HG03159 (cell line): ENCODE measurements around the gene SLC24A4.
A peak's percentile ranks its signal among the peaks of the same experiment; 100 is the strongest.
"Not testable (repeated sequence)": the region's sequence is repeated elsewhere in the genome, so short reads cannot be mapped to it uniquely, and the experiment has no call there.

ENCODE experiments used
- ATAC-seq: cut with Tn5 transposase; IDR thresholded peaks from one replicate; pipeline ENCODE4 v1.9.1; 2021; ENCODE audit warnings: mild to moderate bottlenecking, moderate library complexity; ENCODE audit not compliant: unreplicated experiment

The SLC24A4 gene

GRCh38 chr14:92400579-92401444 lies 77.8 kb downstream of the SLC24A4 start:
- peak; percentile 82 for ATAC-seq

GRCh38 chr14:92401561-92401960 lies 78.6 kb downstream of the SLC24A4 start:
- no peak for ATAC-seq

- not testable (repeated sequence) for ATAC-seq
Observed at GRCh38 chr14:92402500-92402899, 79.5 kb downstream of the SLC24A4 start.

GRCh38 chr14:92404018-92404417 lies 81.1 kb downstream of the SLC24A4 start:
- ATAC-seq, result no peak

GRCh38 chr14:92404421-92404820 lies 81.5 kb downstream of the SLC24A4 start:
- ATAC-seq, result no peak

GRCh38 chr14:92404938-92405337 lies 82.0 kb downstream of the SLC24A4 start:
- no peak for ATAC-seq

- no peak for ATAC-seq
Observed at GRCh38 chr14:92407410-92407809, 84.4 kb downstream of the SLC24A4 start.

GRCh38 chr14:92409043-92409442 lies 86.1 kb downstream of the SLC24A4 start:
- no peak for ATAC-seq

GRCh38 chr14:92411135-92411534 lies 88.2 kb downstream of the SLC24A4 start:
- no peak for ATAC-seq

GRCh38 chr14:92411941-92412340 lies 89.0 kb downstream of the SLC24A4 start:
- no peak for ATAC-seq

GRCh38 chr14:92412912-92413311 lies 89.9 kb downstream of the SLC24A4 start:
- ATAC-seq, result no peak

- ATAC-seq, result no peak
Observed at GRCh38 chr14:92413379-92413778, 90.4 kb downstream of the SLC24A4 start.

GRCh38 chr14:92414690-92415445 lies 91.9 kb downstream of the SLC24A4 start:
- ATAC-seq, result no peak

GRCh38 chr14:92415969-92416368 lies 93.0 kb downstream of the SLC24A4 start:
- no peak for ATAC-seq

- ATAC-seq, result no peak
Observed at GRCh38 chr14:92416544-92416943, 93.6 kb downstream of the SLC24A4 start.

GRCh38 chr14:92417759-92418158 lies 94.8 kb downstream of the SLC24A4 start:
- ATAC-seq, result no peak

GRCh38 chr14:92421751-92422150 lies 98.8 kb downstream of the SLC24A4 start:
- ATAC-seq, result no peak

- no peak for ATAC-seq
Observed at GRCh38 chr14:92425101-92425500, 102.1 kb downstream of the SLC24A4 start.

- ATAC-seq, result no peak
Observed at GRCh38 chr14:92426237-92426636, 103.3 kb downstream of the SLC24A4 start.

- no peak for ATAC-seq
Observed at GRCh38 chr14:92427096-92427495, 104.1 kb downstream of the SLC24A4 start.

- ATAC-seq, result no peak
Observed at GRCh38 chr14:92430686-92431085, 107.7 kb downstream of the SLC24A4 start.

- no peak for ATAC-seq
Observed at GRCh38 chr14:92431199-92431725, 108.3 kb downstream of the SLC24A4 start.
